GM21360 (cell line): ENCODE data around the gene CPEB3.

Experiments
- ATAC-seq: cut with Tn5 transposase; IDR thresholded peaks from one replicate; pipeline ENCODE4 v1.9.1; 2021; ENCODE audit warnings: mild to moderate bottlenecking, moderate library complexity; ENCODE audit not compliant: unreplicated experiment

The CPEB3 gene

DNA sequence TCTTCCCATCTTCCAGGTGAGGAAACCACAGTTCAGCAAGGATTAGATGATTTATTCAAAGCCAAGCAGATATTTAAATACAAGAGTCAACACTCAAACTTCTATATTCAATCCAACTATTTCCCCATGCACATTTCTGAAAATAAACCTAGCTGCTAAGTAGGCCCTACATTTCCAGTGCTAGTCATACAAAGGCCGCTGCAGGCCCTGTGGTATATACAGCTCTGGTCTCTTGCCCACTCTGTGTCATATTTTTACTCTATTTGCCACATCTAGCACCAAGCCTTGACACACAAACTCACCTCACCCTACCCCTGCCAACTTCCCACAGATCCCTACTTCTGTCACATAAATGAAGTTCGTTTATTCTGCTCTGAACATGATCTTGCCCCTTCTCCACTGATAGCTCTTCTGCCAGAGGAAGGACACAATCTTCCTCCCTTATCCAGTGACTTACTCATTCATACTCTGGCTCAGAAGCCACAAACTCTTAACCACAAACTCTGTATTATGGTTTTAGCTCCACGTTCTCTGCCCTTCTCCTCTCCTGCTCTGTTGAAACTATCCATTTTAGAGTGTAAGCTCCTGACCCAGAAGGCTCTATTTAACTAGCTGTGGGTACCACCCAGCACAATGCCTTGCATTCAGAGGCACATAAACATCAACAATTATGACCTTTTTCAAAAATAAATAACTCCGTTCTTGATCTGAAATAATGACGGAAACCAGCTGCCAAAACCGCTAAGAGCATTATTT, 180.7 kb downstream of the CPEB3 start:
- ATAC-seq = no peak

DNA sequence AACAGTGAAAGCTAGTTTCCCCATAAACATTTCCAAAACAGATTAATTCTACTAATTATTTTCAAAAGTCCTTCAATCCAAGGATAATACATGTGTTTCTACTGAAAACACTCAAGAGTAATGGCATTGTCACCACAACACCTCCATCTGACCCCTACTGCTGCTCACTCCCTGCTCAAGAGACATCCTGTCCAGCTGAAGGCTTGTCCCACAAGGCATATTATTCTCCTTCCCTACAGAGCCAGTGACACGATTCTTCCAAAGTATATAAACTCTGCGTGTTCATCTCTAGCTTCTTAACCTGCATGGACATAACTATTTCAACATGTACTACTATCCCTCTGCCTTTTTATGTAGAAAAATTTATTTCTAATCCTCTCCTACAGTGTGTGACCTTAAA, 182.1 kb downstream of the CPEB3 start:
- no peak for ATAC-seq

DNA sequence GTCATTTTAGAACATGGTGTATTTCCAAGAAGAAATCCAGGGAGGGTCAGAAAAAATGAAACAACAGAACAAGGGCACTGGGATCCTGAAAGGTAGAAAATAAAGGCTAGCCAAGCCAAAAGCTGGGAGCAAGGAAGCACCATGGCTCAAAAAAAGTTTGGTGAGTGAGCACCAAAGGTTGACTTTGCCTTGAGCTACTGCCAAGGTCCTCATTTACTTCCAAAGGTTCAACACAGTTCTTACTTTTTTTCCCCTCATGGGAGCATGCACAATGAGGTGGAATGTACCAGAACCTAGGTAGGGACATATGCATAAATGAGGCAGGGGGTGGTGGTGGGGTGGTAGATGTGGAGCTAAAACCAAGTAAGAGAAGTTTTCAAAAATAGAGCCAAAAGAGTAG, 182.8 kb downstream of the CPEB3 start:
- no peak for ATAC-seq

DNA sequence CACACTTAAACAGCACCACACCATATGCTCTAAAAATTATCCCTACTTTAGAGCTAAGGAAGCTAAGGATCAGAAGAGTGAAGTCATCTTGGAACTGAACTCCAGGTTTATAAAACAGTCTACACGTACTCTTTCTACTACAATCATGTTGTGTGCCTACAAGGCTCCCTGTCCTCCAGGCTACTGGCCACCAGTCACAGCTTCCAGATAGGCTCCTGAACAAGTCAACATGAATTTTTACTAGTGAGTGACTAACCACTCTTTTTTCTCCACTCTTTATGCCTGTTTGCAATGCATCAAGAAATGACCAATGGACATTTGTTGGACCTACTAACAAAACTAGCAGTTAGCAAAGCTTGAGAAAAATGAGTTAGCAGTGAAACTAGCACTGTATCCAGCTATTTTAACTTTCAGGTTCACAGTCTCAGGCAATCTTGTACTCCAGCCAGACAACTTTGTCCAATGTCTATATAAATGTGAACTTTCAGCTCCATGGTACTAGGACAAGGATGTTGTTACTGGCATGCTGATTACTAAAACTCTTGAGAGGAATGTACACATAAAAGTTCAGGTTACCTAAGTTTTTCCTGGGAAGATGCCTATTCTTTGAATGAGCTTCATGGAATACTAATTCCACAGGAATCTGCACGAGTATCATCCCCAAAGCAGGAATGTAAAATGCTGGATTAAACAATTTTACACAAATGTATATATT, 187.3 kb downstream of the CPEB3 start:
- no peak for ATAC-seq

DNA sequence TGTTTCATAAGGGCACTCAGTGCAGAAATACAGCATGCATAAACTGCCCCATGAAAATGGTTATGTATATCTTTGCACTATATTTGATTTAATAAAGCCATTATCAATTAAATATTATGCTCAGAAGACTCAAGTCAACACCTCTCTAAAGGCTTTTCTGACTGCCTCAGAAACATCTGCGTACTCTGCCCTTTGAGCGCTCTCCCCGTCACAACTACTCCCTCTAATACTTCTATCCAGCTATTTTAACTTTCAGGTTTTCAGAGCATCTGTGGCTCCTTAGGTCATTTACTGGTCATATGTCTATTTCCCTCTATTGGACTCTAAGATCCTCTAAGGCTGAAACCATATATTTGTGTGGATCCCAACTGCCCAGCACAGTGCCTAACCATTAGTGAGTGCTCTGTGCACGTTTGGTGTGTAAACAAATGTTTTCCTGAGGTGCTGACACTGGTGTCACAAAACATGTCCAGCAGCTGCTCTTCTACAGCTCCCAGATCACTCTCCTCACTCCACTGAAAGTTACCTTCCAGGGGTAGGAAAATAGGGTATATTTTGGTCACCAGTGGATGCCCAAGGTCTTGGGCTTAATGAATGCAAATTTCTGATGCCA, 188.2 kb downstream of the CPEB3 start:
- ATAC-seq = no peak

DNA sequence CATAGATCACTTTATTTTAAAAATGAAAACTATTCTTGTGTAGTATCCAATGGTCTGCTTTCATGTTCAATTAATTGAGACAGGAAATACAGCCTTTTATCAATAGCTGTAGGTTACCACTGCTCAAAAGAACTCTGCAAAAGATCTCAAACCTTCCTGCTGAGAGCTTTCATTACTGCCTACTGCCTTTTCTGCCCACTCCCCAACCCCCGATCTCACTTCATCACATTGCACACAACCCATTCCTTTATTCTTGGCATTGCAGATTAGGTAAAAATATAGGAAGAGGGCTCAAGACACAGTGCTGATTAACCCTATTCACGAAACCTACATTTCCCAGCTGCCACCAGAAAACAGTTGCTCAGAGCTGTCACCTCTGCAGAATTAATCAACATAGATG, 195.9 kb downstream of the CPEB3 start:
- ATAC-seq = no peak

DNA sequence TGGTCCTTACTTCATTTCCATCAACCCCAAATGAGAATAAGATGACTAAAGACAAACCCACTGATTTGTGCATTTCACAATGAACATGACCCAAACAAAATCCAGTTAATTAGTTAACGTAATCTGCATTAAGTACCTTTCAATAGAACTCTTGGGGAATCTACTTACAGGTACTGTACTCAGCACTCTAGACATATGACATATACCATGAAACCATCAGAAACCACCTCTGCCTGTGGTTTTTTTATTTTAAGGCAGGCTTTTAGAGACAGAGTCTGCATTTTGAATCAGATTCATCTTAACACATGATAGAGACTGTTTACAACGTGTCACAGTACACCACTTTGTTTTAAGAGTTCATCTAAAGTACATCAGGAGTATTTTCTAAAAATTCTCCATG, 198.9 kb downstream of the CPEB3 start:
- ATAC-seq = no peak

DNA sequence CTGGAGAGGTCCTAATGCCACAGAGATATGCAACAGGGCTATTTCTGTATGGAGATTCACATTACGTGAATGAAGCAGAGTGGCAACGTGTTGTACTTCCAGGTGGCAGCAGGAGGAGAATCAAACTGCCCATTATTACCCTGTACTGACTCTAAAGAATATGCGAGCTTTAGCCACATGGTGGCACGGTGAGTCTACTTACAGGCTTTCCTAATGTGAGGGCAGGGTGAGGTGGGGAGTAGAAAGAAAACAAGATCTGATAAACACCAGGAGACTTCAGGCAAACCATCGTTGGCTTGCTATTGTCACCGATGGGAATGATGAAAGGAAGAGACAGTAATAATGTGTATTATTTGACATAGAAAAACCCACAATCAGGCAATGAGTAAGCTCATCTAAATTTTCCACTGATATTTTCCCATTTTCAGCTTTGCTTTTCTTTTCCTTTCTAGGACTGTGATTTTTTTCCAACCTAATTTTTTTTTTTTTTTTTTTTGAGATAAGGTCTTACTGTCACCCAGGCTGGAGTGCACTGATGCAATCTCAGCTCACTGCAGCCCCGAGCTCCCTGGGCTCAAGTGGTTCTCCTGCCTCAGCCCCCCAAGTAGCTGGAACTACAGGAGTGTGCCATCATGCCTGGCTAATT, 203.0 kb downstream of the CPEB3 start:
- ATAC-seq = peak; percentile 87

DNA sequence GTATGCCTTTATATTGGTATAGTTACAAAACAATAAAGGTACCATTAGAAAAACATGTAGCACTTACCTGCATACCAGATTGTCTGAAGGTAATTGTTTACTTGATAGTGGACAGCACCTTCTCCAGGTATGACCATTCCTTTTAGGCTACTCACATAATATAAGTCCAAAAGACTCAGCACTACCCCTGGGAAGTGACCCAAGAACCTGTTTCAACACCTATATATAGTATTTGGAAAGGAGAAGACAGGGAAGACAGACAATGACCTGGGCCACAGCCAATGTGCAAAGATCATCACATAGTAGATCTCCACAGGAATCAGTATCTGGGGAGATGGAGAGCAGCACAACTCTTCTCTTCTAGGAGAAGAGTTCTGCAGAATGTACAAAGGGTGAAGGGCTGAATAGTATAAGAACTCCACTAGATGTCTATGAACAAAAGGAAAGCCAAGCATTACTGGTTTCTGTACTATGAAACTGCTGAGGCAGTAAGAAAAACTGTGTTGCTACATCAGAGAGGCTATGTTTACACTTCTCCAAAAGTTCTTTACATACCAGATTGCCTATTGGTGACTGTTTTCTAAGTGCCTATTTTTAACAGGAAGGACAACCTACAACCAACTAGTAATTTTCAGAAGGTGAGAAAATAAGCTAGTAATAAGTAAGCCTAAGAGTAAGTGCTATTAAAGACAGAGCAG, 208.1 kb downstream of the CPEB3 start:
- ATAC-seq = no peak

DNA sequence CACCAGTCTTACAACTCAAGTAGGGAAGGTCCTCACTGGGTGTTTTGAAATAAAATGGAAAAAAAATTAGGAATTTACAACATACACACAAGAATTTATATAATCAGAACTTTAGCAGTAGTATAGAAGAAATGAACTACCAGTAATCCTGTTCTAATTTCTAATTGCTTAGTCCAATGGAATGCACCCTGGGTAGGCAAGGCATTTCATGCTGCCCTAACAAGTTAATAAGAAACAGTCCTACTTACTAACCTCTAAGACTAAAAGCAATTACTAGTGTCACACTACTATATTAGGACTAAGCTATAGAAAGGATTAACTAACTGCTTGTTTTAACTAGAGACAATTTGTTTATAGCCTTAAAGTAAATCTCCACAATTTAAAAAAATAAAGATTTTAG, 209.2 kb downstream of the CPEB3 start:
- no peak for ATAC-seq

DNA sequence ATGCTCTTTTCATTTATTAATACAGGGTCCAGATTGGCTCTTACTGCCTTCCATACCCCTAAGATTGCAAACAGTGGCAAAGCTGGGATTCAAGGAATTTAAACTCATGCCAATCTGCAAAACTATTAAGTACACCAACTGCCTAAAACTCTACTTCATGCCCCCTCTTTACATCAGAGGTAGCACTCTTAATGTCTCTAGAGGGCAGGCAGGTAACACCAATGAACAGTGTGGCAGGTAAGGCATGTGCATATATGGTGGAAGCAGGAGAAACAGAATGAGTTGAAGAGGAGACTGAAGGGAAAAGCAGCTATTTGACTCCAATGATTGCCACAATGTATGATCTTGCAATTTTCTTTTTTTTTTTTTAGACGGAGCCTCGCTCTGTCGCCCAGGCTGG, 210.6 kb downstream of the CPEB3 start:
- no peak for ATAC-seq

DNA sequence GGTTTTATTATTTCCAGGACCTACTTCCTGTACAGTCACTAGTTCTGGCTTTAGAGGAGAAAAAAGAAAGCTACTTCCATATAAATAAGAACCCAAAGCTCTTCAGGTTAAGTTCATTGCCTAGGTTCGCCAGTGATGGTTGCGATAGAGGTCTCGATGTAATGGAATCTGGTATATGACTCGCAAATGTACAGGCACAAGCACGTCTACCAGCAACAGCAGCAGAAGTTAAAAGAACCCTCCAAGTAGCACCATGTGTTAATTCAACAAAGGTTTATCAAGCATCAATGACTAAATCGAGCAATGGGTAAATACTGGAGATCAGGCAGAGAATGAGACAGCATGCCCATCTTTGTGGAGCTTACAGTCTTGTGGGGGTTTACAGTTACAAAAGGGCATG, 211.9 kb downstream of the CPEB3 start:
- ATAC-seq = no peak

DNA sequence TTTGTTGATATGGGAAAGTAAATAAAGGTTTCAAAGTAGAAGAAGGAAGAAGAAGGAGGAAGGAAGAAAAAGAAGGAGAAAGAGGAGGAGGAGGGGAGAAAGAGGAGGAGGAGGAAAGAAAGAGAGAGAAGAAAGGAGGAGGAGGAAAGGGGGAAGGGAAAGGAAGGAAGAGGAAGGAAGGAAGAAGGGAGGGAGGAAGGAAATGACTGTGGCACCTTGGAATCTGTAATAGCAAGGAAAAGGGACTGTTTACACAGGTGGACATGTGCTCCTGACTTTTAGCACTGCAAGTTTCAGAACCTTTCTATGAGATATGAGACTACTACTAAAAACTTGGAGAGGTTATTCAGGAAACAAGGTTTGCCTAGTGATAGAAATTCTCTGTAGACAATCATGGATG, 214.2 kb downstream of the CPEB3 start:
- ATAC-seq = no peak

DNA sequence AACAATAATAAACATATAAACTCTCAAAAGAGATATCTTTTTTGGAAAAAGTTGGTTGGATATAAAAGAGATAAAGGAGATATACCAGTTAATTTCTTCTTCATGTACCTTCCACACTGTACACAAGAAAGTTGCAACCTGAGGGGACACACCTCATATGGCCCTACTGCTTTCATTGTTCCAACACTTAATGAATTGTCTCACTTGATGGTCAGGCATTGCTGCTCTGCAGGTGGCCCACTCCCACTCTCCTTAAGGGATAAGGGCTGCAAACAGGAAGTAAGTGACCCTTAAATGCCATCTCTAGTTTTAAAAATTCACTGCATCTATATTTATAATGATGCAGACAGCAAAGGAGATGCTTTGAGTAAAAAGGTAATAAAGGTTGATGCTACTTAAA, 215.0 kb downstream of the CPEB3 start:
- no peak for ATAC-seq

DNA sequence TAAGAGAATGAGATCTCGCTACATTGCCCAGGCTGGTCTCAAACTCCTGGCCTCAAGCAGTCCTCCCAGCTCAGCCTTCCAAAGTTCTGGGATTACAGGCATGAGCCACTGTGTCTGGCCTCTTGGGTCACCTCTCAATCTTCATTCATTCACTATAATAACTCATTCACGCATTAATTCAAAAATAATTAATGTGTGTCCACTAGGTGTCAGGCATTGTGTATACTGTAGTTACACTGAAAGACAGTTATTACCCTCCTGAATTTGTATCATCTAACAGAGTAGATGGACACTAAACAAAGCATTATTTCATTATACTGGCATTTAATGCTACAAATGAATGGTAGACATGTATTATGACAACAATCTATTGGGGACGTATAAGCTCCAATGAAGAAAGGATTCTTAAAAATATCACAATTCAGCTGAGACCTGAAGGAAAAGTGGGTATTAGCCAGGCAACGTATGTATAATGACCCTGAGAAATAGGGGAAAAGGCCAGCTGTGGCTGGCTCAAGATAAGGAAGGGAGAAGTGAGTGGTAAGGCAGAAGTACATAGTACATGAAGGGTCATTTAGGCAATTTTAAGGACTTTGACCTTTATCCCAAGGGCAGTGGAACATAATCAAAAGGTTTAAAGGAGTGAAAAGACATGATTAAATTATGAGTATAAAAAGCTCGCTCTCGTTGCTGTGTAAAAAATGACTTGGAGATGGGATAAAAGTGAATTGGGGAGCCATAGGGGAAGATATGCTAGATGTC, 216.6 kb downstream of the CPEB3 start:
- ATAC-seq = no peak

DNA sequence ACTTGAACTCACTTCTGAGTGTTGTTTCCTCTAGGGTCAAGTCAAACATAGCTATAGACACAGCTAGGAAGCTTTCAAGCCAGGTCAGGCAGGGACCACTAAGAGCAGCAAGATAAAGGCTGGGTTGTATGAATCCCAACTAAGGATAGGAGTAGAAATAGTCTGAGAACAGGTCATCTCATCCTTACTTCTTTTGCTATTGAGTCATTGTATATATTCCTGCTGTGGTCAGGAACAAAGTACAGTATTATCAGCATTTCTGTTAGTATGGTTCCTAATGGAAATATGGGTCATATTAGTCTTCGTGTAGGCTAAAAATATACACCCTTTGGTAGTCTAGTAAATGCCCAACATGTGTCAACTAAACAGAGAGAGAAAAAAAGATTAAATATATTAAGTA, 222.0 kb downstream of the CPEB3 start:
- ATAC-seq = no peak

DNA sequence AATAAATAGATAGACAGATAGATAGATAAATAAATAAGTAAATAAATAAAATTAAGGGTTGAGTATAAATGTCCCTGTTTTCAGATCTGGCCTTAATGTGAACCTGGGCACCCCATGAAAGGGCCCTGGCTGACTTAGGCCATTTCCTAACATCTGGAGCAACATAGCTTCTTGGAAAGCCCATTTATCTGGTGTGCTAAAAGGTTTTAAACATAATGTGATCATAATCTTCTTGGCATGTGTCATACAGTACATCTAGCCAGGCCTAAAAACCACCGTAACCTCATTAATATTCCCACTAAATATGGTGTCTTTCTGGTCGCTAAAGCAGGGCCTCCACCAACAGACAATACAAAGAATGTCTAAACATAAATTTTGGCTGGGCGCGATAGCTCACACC, 224.5 kb downstream of the CPEB3 start:
- ATAC-seq = no peak

DNA sequence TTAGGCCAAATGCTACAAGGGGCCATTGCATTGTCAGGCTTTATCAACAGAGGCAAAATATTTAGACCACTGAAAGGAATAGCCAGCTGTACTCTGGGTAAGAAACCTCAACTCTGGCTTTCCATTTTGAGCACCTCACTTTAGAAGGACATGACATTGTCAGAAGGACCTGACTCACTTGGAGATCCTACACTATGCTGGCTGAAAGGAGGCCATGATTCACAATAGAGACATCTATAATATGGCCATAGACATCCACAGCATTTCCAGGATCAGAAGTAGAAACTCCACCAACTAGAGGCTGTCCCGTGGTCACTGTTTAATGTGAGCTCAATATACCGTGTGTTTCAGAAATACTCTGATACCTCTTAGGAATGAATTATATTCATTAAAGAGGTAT, 226.4 kb downstream of the CPEB3 start:
- ATAC-seq = no peak

DNA sequence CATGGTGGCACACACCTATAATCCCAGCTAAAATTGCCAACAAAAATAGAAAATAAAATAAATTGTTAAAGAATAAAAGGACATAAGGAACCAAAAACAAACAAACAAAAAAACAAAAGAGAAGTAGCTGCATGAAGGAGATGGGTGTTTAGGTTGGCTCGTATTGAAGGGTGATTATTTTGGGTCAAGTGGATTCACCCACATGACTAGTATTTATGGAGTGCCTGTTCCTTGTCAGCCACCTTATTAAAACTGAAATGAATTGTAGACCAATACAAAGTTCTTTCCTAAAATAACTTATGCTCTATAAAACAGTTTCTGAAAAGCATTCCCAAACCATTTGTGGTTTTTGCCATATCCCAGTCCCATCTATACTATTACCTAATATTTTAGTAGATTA, 228.6 kb downstream of the CPEB3 start:
- no peak for ATAC-seq

DNA sequence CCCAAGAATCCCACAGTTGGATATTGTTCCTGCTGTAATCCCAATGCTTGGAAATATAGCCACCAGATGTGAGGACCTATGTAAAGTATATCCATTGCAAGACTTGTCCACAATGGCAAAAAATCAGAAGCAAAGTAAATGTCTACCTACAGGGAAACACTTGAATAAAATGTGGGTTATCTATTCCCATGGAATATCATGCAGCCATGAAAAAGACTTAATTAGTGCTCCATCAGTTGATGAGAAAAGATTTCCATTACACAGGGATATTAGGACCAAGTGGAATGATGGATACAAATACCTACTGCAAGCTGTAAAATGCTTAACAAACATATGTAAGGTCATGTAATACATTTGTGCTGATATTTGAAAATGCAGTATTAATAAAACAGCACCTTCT, 236.1 kb downstream of the CPEB3 start:
- no peak for ATAC-seq
